GM12874 (cell line): ENCODE data around the gene NEK2.

Experiments used
- CTCF ChIP-seq: IDR thresholded peaks from 2 replicates; pipeline ENCODE4 v1.5.1; 2011; ENCODE audit warnings: low read depth, mild to moderate bottlenecking, control low read depth, low read length, moderate library complexity; ENCODE audit not compliant: insufficient read depth

Gene NEK2

GRCh38 chr1:211621447-211622198 lies 53.8 kb downstream of the NEK2 start:
- TF ChIP-seq CTCF: no peak

- no peak for TF ChIP-seq CTCF
Observed at GRCh38 chr1:211620097-211620496, 55.3 kb downstream of the NEK2 start.

GRCh38 chr1:211619033-211619996 lies 56.1 kb downstream of the NEK2 start:
- no peak for TF ChIP-seq CTCF

- no peak for TF ChIP-seq CTCF
Observed at GRCh38 chr1:211616965-211617297, 58.5 kb downstream of the NEK2 start.

- TF ChIP-seq CTCF: no peak
Observed at GRCh38 chr1:211616231-211616964, 59.0 kb downstream of the NEK2 start.

GRCh38 chr1:211614615-211615014 lies 60.8 kb downstream of the NEK2 start:
- TF ChIP-seq CTCF: no peak

- TF ChIP-seq CTCF: no peak
Observed at GRCh38 chr1:211613951-211614350, 61.5 kb downstream of the NEK2 start.
